H1 (cell line): Measurements from ENCODE around the gene GLE1. TPM values are rescaled to one million over a fixed set of nuclear protein-coding genes. Genes with fewer than 3 reads are reported as not detected.
A peak's percentile ranks its signal among the peaks of the same experiment; 100 is the strongest.

Experiments used
- CBX5 ChIP-seq: fragments of 300-800, 300-1000 bp; sonication (generic); IDR thresholded peaks from 2 replicates; pipeline ENCODE4 v1.7.1; 2016; ENCODE audit warnings: antibody characterized with exemption, low read length, low read depth
- CHD2 ChIP-seq: IDR thresholded peaks from 2 replicates; pipeline ENCODE4 v1.6.1; 2012; ENCODE audit warnings: low read length, improper control_type of control experiment
- CTBP2 ChIP-seq: IDR thresholded peaks from 2 replicates; pipeline ENCODE4 v1.7.0; 2011; ENCODE audit warnings: borderline replicate concordance, mild to moderate bottlenecking, moderate library complexity, mixed read lengths, low read length; ENCODE audit not compliant: insufficient read depth, insufficient read length
- KDM4A ChIP-seq: IDR thresholded peaks from one replicate; pipeline ENCODE4 v1.7.1; 2012; ENCODE audit warnings: low read depth, mild to moderate bottlenecking, moderate library complexity, low read length, inconsistent platforms; ENCODE audit not compliant: severe bottlenecking
- NRF1 ChIP-seq: IDR thresholded peaks from 2 replicates; pipeline ENCODE4 v1.6.1; 2011; ENCODE audit warnings: mild to moderate bottlenecking, low read depth, low read length, improper control_type of control experiment
- POU5F1 ChIP-seq: IDR thresholded peaks from 2 replicates; pipeline ENCODE4 v1.6.1; 2011; ENCODE audit warnings: low read depth, mild to moderate bottlenecking, low read length, moderate library complexity
- SP2 ChIP-seq: IDR thresholded peaks from 2 replicates; pipeline ENCODE4 v1.6.1; 2012; ENCODE audit warnings: mild to moderate bottlenecking, low read length, inconsistent platforms
- polyA plus RNA-seq, 7 experiments: library from polyadenylated mRNA; depleted of rRNA in 3 of 7; stranded (reverse) in 5 of 7; unstranded in 2 of 7; fragments of >200 nt in 5 of 7; fragments of 200-250 nt in 2 of 7; gene quantifications; 1 replicate in 5 of 7; 2 replicates in 1 of 7; 4 replicates in 1 of 7; pipeline versions ENCODE4 v1.2.1 to v1.2.3, GENCODE V29; 2011 to 2013; ENCODE audit warnings: missing spikeins in 2 of 7, mixed read lengths in 2 of 7
- total RNA-seq: library from RNA; stranded (reverse); fragmentation: NEBNext Ultra II Directional; extraction: Animal tissue kit (Norgen Biotek cat#: 25700); gene quantifications from 2 replicates; pipeline ENCODE4 v1.2.1, GENCODE V29; 2021
- TF ChIP-seq, protein P1 (sequence below): IDR thresholded peaks from 2 replicates; pipeline ENCODE4 v1.6.1; 2012; ENCODE audit warnings: inconsistent platforms

Gene GLE1
- total and polyA plus RNA-seq, 2 of the 8 experiments (the other 6 are each of a cell fraction or from before 2014, with no cell fraction given), result 9.6 to 14.9 TPM

DNA sequence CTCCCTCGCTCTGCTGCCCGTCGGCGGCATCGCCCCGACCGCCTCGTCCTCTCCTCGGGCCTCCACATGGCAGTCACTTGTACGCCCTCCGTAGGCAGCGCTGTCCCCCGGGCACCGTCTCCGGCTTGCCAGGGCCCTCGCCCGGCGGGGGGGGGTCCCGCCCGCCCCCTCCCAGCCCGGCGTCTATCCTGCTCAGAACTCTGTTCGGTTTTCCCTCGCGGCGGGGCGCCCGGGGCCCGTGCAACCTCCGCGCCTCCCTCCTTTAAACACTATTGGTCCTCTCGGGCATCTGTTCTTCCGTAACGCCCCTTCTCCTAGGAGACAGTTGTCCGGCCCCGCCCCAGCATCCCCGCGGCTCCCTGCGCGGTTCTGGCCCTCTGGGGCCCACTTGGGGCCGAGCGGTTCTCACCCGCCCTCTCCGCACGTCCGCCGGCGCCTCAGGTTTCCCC is 47.9 kb upstream of the GLE1 start (continued):
- TF ChIP-seq KDM4A, result peak; percentile 57
- no peak for TF ChIP-seq NRF1
- TF ChIP-seq SP2, result no peak
- no peak for TF ChIP-seq CHD2
- TF ChIP-seq CTBP2, result no peak
- no peak for TF ChIP-seq POU5F1
- TF ChIP-seq CBX5, result no peak
- TF ChIP-seq, protein P1, sequence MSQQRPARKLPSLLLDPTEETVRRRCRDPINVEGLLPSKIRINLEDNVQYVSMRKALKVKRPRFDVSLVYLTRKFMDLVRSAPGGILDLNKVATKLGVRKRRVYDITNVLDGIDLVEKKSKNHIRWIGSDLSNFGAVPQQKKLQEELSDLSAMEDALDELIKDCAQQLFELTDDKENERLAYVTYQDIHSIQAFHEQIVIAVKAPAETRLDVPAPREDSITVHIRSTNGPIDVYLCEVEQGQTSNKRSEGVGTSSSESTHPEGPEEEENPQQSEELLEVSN, result peak; percentile 73
- TF ChIP-seq, all 59 proteins: peak for 4
